GM12872 (cell line): ENCODE measurements around the gene MRPS6.

Experiments used
- CTCF ChIP-seq: IDR thresholded peaks from 3 replicates; pipeline ENCODE4 v1.5.1; 2011; ENCODE audit warnings: low read depth, mild to moderate bottlenecking, low read length, moderate library complexity; ENCODE audit not compliant: insufficient read depth

MRPS6 gene

GRCh38 chr21:34034369-34035014, 38.9 kb upstream of the MRPS6 start:
- TF ChIP-seq CTCF, result no peak

- TF ChIP-seq CTCF, result no peak
Observed at GRCh38 chr21:34035619-34036354, 37.6 kb upstream of the MRPS6 start.

- TF ChIP-seq CTCF, result no peak
Observed at GRCh38 chr21:34037009-34037795, 36.2 kb upstream of the MRPS6 start.

- TF ChIP-seq CTCF, result no peak
Observed at GRCh38 chr21:34039678-34040382, 33.5 kb upstream of the MRPS6 start.

- no peak for TF ChIP-seq CTCF
Observed at GRCh38 chr21:34042735-34043134, 30.6 kb upstream of the MRPS6 start.

- no peak for TF ChIP-seq CTCF
Observed at GRCh38 chr21:34043333-34043732, 30.0 kb upstream of the MRPS6 start.

- TF ChIP-seq CTCF, result no peak
Observed at GRCh38 chr21:34046917-34047316, 26.5 kb upstream of the MRPS6 start.
